HG03135 (cell line): ENCODE measurements around the gene SYNJ2.

Source experiments
- ATAC-seq: cut with Tn5 transposase; IDR thresholded peaks from one replicate; pipeline ENCODE4 v1.9.1; 2021; ENCODE audit warnings: mild to moderate bottlenecking, moderate library complexity; ENCODE audit not compliant: unreplicated experiment

Gene SYNJ2

DNA sequence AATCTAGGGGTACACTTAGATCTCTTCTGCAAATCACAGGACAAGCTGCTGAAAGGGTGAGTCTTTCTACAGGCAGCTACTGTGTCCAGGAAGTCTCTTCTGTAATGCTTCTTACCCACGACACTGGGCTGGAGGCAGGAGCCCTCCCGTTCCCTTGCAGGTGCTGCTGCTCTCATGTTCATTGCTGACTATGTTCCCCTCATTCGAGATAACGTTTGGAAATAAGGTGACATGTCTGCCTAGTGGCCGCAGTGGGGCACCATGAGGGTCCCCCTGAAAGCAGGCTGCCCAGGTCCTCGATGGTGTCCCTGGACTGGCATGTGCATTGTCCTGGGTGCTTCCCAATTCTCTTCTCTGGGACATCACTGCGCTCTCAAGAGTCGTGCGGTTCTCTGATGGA lies 74.7 kb downstream of the SYNJ2 start:
- no peak for ATAC-seq

DNA sequence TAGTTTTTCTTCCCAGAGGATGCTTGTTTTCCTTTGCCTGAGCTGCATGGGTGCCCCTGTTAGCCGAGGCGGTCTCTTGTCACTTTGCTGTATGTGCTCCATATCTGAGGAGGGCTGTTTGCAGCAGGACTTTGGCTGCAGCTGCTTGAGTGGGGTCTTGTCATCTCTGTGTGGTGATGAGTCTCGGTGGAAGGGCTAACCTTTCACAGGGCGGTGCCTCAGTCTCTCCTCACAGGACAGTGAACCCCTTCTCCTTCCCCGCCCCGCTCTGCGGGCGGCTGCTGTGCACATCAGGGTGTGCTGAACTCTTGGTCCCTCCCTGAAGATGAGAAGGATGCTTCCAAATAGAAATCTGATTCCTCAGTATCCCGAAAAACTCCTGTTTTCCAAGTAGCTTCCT lies 75.1 kb downstream of the SYNJ2 start:
- ATAC-seq: no peak

DNA sequence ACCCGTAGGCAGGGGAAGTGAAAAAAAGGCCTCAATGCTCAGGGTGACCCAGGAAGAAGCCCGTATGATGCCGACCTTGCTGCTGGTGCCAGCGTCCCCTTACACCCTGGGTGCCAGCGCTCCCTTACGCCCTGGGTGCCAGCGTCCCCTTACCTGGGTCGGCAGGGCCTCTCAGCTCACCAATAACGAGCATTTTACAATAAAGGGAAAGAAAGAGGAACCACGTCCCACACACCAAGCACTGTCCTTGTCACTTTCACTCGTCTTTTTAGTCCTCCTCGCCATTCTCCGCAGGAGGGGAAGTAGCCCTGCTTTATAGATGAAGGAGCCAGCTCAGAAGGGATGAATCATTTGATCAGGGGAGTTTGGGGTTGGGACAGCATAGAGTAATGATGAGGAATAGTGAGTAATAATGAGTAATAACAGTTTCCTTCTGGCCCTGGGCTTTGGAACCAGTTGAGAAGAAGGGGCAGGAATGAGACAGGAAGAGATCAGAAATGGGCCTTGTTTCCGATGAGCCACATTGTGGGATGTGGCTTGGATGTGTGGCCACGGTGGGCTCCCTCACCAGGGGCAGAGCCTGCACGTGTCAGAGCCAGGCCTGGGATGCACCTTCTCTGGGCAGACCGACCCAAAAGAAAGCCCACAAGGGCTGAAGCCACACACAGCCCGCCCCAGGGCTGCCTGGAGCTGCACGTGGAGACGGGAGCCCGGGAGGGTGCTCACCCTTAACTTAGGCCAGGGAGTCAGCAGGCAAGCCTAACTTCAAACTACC lies 75.7 kb downstream of the SYNJ2 start:
- no peak for ATAC-seq

DNA sequence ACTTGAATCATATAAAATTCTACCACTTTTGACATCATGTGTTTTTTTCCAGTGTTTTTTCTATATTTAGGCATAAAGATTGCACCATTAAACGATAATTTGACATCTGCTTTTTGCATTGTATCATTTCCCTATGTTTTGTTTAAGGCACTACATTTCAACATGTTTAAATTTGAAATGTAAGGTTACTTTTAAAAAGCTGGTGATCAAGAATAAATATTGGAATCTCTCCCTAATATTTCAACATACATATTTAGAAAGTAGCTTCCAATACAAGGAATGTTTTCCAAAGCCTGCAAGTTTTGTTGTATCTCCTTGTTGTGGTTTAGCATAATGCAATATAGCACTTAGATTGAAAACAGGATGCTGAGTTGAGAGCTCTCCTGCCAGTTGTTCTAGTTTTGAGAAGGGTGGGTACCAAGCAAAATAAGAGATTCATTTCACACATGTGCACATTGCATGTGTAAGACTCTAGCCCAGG lies 76.5 kb downstream of the SYNJ2 start:
- no peak for ATAC-seq

DNA sequence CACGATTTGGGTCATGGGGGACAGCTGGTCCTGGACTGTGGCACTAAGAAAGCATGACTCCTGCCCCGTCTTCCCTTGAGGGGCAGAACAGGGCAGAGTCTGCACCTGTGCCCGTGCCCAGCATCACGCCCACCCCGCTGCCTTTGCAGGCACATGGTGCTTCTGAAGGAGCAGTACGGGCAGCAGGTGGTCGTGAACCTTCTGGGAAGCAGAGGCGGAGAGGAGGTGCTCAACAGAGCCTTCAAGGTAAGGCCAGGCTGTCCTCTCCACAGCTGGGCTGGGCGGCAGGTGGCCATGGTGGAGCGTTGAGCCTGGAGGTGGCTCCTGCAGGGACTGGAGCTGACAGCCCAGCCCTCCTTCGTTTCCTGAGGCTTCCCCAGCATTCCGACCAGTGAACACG lies 77.4 kb downstream of the SYNJ2 start:
- ATAC-seq: no peak

DNA sequence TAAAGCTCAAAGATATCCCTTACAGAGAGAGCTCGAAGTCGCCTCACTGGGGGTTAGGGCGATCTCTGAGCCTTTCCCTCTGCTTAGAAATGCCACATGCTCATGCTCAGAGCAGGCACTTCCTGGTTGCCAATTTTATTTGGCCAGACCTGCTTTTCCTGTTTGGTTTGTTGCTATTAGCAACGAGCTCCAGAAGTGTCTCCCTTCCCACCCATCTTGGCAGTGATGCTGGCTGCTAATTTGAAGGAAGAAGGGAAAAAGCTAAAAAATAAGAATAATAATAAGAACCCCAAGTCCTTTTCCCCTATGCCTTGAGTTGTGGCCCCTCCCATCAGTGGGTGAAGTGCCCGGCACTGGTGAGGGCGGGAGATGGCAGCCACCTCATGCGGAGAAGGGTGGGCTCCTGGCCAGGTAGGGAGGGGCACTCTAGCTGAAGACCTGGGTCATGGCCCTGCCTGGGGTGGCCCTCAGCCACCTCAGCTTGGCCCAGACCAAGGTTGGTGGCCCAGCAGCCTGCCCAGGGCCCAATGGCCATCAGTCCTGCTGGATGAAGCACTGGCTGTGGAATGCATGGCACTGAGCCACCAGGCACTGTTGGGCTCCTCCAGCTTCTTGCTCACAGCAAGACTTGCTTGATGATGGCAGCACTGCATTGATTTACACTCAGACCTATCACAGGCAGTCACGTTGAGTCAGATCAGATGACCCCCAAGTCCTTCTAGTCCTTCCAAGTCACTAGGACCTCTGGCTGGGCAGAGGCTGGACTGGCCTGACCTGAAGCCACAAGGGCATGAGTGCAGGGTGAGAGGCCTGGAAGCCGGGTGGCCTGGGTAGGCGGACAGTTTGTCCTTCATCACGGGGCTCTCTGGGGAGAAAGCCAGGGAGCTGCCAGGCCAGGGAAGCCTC lies 79.0 kb downstream of the SYNJ2 start:
- no peak for ATAC-seq

DNA sequence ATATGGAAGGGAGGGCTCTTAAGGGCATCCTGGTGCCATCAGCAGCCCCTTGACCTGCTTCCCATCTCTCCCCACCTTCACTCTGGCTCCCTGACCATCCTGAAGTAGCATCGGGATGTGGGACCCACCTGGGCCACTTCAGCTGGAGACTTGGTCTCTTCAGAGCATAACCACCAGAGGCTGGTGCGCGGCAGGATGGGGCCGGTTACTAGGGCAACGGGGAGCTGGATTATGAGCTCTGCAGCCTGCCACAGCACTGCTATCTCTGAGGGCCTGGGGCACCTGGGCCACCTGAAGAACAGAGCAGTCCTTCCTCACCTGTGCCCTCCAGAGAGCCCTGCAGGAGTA lies 79.7 kb downstream of the SYNJ2 start:
- ATAC-seq: no peak

DNA sequence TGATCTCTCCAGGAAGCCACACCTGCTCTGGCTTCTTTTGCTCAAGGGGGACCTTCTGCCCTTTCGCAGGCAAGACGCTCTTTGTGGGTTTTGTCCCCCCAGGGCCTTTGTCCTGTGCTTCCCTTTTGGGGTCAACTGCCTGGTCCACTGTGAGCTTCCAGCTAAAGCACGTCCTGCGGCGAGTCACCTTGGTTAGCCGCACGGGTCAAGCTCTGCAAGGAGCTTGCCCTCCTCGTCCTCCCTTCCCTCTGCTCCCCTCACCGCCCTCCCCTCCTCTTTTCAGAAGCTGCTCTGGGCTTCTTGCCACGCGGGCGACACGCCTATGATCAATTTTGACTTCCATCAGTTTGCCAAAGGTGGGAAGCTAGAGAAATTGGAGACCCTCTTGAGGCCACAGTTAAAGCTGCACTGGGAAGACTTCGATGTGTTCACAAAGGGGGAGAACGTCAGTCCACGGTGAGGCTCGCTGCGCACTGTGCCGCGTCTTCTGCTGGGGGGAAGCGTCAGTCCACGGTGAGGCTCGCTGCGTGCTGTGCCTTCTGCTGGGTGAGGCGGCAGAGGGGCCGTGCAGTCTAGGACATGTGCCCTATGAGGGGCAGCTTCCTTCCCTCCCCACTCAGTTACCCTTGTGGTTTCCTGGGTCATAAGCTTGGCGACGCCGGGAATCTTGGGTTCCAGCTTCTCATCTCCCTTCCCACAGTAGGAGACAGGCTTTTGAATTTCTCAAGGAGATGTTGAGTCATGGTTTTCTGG lies 80.2 kb downstream of the SYNJ2 start:
- no peak for ATAC-seq

DNA sequence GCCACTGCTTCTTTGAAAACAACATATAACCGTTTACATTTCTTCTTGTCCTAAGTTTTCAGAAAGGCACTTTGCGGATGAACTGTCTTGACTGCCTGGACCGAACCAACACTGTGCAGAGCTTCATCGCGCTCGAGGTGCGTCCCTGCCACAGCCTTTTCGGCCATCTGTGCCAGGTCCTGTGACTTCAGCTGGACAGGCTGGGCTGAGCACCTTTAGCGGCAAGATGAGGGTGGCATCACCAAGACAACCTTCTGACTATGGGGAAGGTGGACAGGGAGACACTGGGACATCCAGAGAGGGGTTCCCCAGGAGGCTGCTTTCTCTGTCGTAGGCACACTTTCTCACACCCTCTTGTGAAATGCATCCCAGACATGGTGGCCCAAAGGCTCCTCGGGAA lies 82.1 kb downstream of the SYNJ2 start:
- ATAC-seq: no peak

DNA sequence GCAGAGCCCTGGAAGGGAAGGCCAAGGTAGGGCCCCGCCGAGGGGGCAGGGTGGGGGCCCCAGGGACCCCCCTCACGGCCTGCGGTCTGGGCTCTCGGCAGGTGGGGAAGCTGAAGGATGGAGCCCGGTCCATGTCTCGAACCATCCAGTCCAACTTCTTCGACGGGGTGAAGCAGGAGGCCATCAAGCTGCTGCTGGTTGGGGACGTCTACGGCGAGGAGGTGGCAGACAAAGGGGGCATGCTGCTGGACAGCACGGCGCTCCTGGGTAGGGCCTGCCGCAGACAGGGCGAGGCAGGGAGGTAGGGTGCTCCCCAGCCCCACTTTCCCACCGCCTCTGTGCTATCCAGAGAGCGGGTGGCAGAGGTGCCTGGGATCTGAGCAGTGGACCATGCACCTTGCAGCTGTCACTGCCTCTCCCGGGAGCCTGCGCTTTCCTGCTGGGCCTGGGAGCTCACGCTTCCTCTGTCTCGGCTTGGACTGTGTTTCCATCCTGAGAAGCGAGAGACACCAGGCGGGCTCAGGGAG lies 83.1 kb downstream of the SYNJ2 start:
- no peak for ATAC-seq

DNA sequence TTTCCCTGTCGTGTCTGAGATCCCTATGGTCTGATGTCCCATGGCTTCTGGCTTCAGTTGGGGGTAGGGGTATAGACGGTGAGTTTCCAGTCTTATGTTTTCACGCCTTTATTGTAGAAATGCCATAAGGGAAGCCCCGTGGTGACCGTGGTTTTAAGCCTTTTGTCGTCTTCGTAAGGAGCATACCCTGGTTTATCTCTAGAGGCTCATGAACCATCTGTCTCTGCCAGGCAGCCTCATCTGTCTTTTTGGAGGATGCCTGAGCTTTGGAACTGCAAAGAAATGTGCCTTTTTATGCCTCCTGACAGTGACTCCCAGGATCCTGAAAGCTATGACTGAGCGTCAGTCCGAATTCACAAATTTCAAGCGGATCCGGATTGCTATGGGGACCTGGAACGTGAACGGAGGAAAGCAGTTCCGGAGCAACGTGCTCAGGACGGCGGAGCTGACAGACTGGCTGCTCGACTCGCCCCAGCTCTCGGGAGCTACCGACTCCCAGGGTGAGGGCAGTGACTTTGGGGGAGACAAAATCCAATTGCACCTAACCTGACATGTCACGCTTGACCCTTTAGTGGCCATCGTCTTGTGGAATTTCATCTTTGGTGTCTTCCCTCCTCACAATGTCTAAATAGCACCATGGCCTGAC lies 84.6 kb downstream of the SYNJ2 start:
- no peak for ATAC-seq

DNA sequence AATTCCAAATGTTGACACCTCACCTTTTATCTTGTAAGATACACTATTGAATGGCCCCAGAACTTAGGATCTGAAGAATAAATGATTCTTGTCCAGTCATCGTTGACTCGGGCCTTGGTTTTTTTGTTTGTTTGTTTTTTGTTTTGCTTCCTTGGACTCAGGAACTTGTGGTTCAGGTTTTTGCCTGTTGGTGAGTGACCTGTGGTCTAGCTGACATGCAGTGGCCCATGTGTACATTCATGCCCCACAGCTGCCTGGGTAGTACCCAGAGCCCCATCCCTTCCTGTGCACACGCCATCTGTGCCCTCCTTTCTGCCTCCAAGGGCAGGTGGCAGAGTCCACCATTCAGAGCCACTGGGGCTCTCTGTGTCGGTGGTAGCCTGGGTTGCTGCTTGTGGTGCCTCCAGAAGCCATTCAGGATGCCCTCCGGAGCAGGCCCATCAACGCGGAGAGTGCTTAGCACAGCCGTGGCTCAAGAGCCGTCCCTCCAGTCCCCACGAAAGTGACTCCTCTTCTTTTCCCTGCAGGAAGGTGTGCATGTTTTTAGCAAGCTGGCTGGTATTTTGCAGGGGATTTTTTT lies 85.9 kb downstream of the SYNJ2 start:
- ATAC-seq: no peak

DNA sequence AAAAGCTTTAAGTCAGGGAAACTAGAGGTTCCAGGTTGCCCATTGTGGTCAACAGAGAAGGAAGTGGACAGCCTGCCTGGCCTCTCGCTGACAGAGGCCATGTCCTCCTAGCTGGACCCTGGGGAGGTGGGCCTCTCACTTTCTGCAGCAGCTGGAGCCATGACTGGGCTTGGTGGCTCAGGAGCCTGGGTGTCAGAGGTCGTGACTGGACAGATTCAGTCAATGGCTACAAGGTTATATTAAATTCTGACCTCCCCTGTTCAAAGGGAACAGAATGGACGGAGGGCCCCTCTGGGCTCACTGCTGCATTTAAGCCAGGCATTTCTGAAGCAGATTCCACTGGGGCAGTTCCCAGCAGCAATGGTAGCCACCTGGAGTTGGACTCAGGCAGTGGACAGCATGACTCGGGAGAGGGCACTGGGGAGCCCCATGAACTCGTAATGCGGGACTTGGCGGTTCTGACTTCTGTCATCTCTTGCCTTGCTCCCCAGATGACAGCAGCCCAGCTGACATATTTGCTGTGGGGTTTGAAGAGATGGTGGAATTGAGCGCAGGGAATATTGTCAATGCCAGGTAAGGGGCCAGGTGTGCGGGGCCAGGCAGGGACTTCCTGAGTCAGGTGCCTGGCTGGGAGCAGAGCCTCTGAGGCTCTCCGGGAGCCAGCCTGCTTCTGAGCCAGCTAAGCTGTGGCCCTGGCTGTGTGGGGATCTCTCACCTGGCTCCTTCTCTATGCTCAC lies 86.7 kb downstream of the SYNJ2 start:
- ATAC-seq: no peak

DNA sequence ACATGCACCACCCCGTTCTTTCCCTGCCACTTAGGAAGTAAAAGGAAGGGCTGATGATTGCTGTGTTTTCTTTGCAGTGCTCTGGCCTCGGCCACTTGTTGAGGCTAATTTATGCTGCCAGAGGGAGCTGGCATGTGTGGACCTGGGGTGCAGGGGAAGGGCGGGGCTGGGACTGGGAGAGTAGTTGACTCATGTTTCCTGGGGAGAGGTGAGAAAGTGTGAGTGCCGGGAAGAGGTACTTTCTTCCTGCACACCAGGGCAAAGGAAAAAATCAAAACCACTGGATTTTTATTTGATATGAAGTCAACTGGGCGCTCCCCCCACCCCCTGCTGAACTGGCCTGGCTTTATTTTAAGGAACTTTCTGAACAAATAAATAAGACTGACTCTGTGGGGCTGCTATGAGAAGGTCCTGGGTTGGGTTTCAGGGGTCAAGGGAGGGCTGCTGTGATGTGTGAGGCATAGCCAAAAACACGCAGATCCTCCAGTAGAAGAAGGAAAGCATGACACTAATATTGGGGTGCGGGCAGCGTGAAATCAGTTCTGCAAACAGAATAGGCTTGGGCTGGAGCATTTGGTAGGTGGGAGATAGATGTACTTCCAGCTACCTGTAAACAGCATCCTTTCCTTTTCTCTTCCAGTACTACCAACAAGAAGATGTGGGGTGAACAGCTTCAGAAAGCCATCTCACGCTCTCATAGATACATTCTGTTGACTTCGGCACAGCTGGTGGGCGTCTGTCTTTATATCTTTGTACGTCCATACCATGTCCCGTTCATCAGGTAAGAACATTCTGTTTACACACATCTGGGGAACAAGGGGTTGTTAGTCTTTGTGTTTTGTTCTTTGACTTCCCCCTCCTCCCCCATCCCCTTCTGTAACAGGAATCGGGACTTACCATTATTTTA lies 87.5 kb downstream of the SYNJ2 start:
- no peak for ATAC-seq

DNA sequence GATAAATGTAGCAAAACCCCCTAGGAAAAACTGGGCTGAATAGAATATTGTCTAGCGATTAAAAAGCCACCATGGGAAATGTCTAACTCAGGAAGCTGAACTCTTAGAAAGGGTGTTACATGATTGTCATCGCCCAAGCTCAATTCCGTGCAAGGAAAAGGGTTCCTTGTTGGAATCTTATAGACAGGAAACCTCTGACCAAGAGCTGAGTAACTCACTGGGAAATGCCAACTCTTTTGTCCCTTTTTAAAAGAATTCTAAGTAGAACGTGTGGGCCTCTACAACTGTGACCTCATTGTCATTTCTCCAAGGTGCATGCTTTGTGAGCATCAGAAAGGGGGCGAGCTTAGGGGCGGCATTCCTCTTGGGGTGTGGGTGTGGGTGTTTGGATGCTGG lies 88.1 kb downstream of the SYNJ2 start:
- ATAC-seq: no peak

DNA sequence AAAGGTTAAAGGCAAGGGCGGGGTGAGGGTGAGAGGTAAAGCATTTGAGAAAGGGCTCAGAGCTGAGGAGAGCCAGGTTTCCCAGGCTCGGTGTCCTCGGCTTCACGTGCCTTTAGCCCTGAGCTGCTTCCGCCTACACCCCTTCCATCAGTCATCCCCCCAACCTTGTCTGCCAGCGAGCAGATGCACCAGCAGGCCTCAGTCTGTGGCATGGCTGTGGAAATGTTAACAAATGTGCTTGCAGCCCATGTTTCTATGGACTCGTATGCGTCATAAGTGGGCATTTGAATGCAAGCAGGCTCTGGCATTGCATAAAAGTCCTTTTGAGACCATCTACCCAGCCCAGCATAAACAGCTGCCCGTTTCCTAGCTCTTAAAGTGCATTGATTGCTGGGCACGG lies 88.8 kb downstream of the SYNJ2 start:
- no peak for ATAC-seq

DNA sequence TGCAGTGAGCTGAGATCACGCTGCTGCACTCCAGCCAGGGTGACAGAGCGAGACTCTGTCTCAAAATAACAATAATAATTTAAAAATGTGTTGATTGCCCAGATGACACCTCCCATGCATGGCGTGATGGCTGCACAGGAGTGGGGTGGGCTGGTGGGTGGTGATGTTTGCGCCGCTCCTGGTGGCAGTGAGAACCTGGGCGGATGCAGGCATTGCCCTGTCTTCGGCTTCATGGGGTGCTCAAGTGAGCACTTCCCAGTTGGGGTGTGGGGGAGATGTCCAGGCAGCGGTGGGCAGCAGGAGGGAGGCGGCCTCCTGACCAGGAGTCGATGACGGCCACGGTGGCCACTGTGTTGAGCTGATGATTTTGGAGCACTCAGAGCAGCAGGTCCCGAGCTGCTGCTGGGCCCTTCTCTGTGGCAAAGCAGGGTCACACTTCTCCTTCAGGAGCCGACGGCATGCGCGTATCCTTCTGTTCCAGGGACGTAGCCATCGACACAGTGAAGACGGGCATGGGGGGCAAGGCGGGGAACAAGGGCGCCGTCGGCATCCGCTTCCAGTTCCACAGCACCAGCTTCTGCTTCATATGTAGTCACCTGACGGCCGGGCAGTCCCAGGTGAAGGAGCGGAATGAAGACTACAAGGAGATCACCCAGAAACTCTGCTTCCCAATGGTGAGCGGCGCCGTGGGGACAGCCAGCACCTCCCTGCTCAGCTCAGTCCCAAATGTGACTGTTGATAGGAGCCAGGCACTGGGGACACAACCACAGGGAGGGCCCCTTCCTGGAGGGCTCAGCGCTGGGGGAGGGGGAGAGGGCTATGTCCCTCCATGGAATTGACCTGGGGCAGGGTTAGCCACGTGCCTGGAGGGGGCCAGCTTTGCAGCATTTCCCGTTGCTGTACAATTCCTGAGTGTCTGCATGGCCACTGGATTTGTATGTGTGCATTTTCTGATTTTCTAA lies 89.7 kb downstream of the SYNJ2 start:
- ATAC-seq: no peak
